NOMO-1 treated with dmso at 0.1 percent for 144 hours (cell line): ENCODE measurements around the gene ACR.
A peak's percentile ranks its signal among the peaks of the same experiment; 100 is the strongest.
"Not testable (repeated sequence)": the region's sequence is repeated elsewhere in the genome, so short reads cannot be mapped to it uniquely, and the experiment has no call there.

ENCODE experiments used
- DNase-seq: peaks from one replicate; lab custom pipeline; 2025; ENCODE audit not compliant: unreplicated experiment; lab: John Stamatoyannopoulos, UW

ACR gene

GRCh38 chr22:50731811-50732624, 6.0 kb upstream of the ACR start:
- peak; percentile 47 for DNase-seq

- no peak for DNase-seq
These were observed 5.3 kb upstream of the ACR start for GRCh38 chr22:50732681-50733080.

- no peak for DNase-seq
These were observed 4.3 kb upstream of the ACR start for GRCh38 chr22:50733521-50734342.

- DNase-seq: no peak
These were observed 3.6 kb upstream of the ACR start for GRCh38 chr22:50734343-50734771.

- no peak for DNase-seq
These were observed 2.8 kb upstream of the ACR start for GRCh38 chr22:50734986-50735738.

- no peak for DNase-seq
These were observed 2.3 kb upstream of the ACR start for GRCh38 chr22:50735739-50736030.

- no peak for DNase-seq
These were observed 734 bp downstream of the ACR start for GRCh38 chr22:50738649-50739227.

- no peak for DNase-seq
These were observed 1.3 kb downstream of the ACR start for GRCh38 chr22:50739279-50739691.

- DNase-seq: no peak
These were observed 1.9 kb downstream of the ACR start for GRCh38 chr22:50739894-50740293.

- DNase-seq: not testable (repeated sequence)
These were observed 2.7 kb downstream of the ACR start for GRCh38 chr22:50740714-50741113.

GRCh38 chr22:50744424-50744823, 6.4 kb downstream of the ACR start:
- not testable (repeated sequence) for DNase-seq

GRCh38 chr22:50747521-50747920, 9.5 kb downstream of the ACR start:
- not testable (repeated sequence) for DNase-seq

GRCh38 chr22:50748630-50749029, 10.6 kb downstream of the ACR start:
- DNase-seq: not testable (repeated sequence)

- DNase-seq: not testable (repeated sequence)
These were observed 11.5 kb downstream of the ACR start for GRCh38 chr22:50749302-50750074.

- DNase-seq: not testable (repeated sequence)
These were observed 17.2 kb downstream of the ACR start for GRCh38 chr22:50755251-50755650.

- DNase-seq: not testable (repeated sequence)
These were observed 18.4 kb downstream of the ACR start for GRCh38 chr22:50756406-50756805.

GRCh38 chr22:50756949-50757491, 19.0 kb downstream of the ACR start:
- DNase-seq: peak; percentile 25

GRCh38 chr22:50759597-50760341, 21.8 kb downstream of the ACR start:
- DNase-seq: not testable (repeated sequence)

GRCh38 chr22:50761829-50762228, 23.8 kb downstream of the ACR start:
- DNase-seq: not testable (repeated sequence)
